Mucosa of rectum (tissue), 2 donors: Measurements from ENCODE around the gene LIPC.

Experiments used
- H3K27ac ChIP-seq, 2 donors: one replicate each; pipeline ENCODE4 v1.7.0; 2013; ENCODE audit warnings: inconsistent platforms in 2 of 2, low read depth in 2 of 2, low read length in 2 of 2
- H3K27me3 ChIP-seq, 2 donors: one replicate each; pipeline ENCODE4 v1.7.0; 2013; ENCODE audit warnings: low read length in 2 of 2; ENCODE audit not compliant: control insufficient read depth in 2 of 2, insufficient read depth in 2 of 2
- H3K36me3 ChIP-seq, 2 donors: one replicate each; pipeline ENCODE4 v1.7.0; 2013; ENCODE audit warnings: low read length in 2 of 2; ENCODE audit not compliant: control insufficient read depth in 2 of 2, insufficient read depth in 2 of 2
- H3K4me1 ChIP-seq, 2 donors: one replicate each; pipeline ENCODE4 v1.7.0; 2013; ENCODE audit warnings: low read length in 2 of 2, mild to moderate bottlenecking in 1 of 2; ENCODE audit not compliant: control insufficient read depth in 2 of 2, insufficient read depth in 2 of 2
- H3K4me3 ChIP-seq, 2 donors: one replicate each; pipeline ENCODE4 v1.7.0; 2013; ENCODE audit warnings: low read length in 2 of 2
- H3K9ac ChIP-seq, 2 donors: one replicate each; pipeline ENCODE4 v1.7.0; 2013; ENCODE audit warnings: low read length in 2 of 2, low read depth in 1 of 2, mild to moderate bottlenecking in 1 of 2
- H3K9me3 ChIP-seq, 2 donors: one replicate each; pipeline ENCODE4 v1.7.0; 2013; ENCODE audit warnings: low read length in 2 of 2; ENCODE audit not compliant: control insufficient read depth in 2 of 2
- donor health status: healthy.
- donor health status: Normal muscosa, but diverticular disease.

Gene LIPC

DNA sequence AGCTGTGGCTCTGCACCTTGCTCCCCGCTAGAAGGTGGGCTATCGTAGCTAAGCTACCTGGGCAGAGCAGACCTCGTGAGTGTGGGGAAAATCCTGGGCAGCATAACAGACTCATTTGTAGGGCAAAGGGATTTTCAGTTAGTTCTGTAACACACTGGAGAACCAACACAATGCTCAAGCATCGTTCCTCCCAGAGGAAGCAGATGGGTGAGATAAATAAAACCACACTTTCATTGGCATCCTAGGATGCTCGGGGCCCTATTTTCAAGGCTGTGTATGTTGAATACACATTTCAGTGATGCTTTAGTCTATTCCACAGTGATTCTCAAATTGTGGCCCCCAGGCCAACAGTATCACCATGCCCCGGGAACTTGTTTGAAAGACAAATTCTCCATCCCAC lies 20.0 kb downstream of the LIPC start:
- Histone ChIP-seq H3K9me3 (no peaks in the 10 kb centered on the region), H3K4me1 (peaks cover 8 to 14% of the 10 kb centered on the region in 2 donors), H3K27me3 (no peaks in the 10 kb centered on the region), H3K36me3 (no peaks in the 10 kb centered on the region), H3K9ac (no peak overlapping the region), H3K4me3 (no peak overlapping the region), H3K27ac (no peak overlapping the region)

DNA sequence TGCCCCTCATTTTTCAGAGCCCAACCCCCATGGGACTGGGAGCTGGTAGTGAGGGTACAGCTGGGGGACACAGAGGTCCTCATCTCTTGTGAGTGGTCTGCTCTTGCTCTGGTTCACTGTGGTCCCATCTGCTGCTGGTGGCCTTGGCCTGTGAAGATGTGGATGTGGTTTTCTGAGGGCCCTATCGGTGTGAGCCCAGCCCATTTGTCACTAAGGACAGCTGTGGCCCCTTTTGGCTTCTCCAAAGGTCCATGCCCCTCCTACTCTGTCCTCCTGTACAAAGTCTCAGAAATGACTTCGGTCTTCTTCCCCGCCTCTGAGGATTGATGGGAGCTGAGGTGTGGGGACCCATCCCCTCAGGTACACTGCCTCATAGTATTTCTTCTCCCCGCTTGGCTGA lies 21.0 kb downstream of the LIPC start:
- no peak overlapping the region for H3K4me3 ChIP-seq
- no peaks in the 10 kb centered on the region for H3K36me3 ChIP-seq
- H3K9ac ChIP-seq = no peak overlapping the region
- no peaks in the 10 kb centered on the region for H3K9me3 ChIP-seq
- no peak overlapping the region for H3K27ac ChIP-seq
- peaks cover 8 to 14% of the 10 kb centered on the region in 2 donors for H3K4me1 ChIP-seq
- H3K27me3 ChIP-seq = no peaks in the 10 kb centered on the region

DNA sequence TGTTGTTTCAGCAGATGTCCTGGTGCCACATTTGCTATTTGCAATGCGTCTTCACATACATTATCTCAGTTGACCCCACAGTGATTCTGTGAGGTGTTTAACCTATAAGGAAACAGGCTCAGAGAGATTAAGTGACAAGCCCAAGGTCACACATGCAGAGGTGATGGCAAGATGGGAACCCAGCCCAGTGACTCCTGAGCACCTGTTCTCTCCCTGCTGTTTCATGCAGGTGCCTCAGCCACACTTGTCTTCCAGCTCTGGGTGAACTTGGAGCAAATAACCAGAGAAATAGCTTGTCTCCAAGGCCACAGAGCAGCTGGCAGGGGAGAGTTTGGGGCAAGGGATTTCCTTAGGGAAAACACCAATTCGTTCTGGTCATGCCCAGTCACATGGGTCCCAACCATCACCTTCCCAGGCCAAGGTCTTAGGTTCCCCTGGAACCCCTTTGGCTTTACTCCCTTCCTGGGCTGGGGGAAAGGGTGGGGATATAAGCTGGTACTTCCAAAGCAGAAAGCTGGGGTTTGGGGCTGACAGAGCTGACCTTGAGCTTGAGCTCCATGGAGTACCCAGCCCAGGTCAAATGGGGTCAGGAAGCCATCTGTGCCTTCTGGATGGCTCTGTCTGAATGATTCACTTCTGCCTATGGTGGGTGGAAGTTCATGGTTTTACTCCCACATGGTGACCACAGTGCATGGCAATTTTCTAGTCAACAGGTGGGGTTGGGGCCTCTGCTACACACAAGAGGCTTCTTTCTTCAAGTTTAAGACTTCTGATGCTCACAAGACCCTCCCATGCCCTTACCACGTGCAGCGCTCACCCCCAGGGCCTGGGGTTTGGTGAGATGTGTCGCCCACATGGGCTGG lies 22.4 kb downstream of the LIPC start:
- Histone ChIP-seq H3K27ac (no peak overlapping the region), H3K9ac (no peak overlapping the region)

DNA sequence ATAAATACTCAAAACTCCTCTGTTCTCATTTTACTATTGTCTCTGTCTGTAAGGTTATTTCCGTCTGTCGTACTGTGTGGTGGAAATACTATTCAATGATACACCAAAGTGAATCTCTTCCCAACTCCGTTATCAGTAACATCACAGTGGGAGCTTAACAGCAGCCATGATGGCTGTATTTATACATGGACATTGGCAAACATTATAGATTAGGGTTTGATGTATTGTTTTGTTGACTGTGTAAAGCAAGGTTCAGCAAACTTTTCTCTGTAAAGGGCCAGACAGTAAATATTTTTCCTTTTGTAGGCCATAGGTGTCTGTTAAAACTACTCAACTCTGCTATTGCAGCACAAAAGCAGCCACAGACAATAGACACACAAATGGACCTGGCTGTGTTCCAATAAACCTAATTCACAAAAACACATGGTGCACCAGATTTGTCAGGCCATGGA lies 23.2 kb downstream of the LIPC start:
- no peaks in the 10 kb centered on the region for H3K36me3 ChIP-seq
- peaks cover 16 to 28% of the 10 kb centered on the region in 2 donors for H3K4me1 ChIP-seq
- H3K4me3 ChIP-seq = no peak overlapping the region
- H3K27ac ChIP-seq = no peak overlapping the region
- H3K9me3 ChIP-seq = no peaks in the 10 kb centered on the region
- H3K9ac ChIP-seq = no peak overlapping the region
- H3K27me3 ChIP-seq = no peaks in the 10 kb centered on the region

More for the DNA sequence above, 22.4 kb downstream of the LIPC start:
- H3K4me3 ChIP-seq = no peak overlapping the region
- no peaks in the 10 kb centered on the region for H3K9me3 ChIP-seq
- H3K27me3 ChIP-seq = no peaks in the 10 kb centered on the region
- H3K4me1 ChIP-seq = peaks cover 8 to 19% of the 10 kb centered on the region in 2 donors
- H3K36me3 ChIP-seq = no peaks in the 10 kb centered on the region

DNA sequence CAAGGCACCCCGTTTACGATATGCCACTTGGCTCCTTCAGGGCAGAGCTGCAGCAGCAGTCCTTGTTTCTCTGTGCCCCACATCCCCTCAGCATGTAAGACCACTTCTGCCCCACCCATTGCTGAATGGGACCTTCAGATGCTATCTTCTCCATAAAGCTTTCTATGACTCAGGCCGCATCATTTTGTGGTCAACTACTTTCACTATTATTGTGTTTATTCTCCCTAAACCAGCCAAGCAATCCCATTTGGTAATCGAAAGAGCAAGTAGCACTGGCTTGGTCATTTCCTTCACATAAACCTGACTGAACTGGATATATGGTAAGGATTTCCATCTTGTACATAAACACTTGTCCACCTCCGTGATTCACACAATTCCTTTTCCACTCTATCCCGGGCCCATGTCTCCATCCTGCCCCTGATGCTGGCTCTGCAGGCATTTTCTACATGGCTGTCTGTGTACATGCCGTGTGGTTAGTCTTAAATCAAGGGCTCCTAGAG lies 25.7 kb downstream of the LIPC start:
- Histone ChIP-seq H3K9me3 (no peaks in the 10 kb centered on the region), H3K4me1 (peaks cover 23 to 43% of the 10 kb centered on the region in 2 donors), H3K27me3 (no peaks in the 10 kb centered on the region), H3K36me3 (no peaks in the 10 kb centered on the region), H3K27ac (peak overlapping the region in 1 of 2 donors; percentile 40), H3K9ac (no peak overlapping the region), H3K4me3 (no peak overlapping the region)

DNA sequence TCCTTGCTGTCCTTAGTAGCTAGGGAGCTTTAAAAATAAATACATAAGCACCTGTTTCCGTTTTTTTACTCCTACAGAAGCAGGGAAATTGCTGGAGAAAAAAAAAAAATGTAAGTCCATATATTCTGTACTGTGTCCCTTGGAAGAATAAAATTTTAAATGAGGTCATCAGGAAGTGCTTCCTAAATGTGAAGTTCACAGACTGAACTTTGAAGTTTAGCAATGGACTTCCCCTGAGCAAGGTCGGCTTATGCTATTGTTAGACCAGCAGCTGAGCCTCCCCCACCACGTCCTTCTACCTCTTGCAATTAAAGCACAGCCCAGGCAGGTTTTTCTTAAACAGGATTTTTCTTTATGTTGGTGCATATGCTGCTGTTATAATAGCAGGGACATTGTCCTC lies 26.3 kb downstream of the LIPC start:
- Histone ChIP-seq H3K36me3 (no peaks in the 10 kb centered on the region), H3K4me3 (no peak overlapping the region), H3K9me3 (no peaks in the 10 kb centered on the region), H3K9ac (no peak overlapping the region), H3K4me1 (peaks cover 23 to 48% of the 10 kb centered on the region in 2 donors), H3K27me3 (no peaks in the 10 kb centered on the region), H3K27ac (peak overlapping the region; percentile 40 to 70)

DNA sequence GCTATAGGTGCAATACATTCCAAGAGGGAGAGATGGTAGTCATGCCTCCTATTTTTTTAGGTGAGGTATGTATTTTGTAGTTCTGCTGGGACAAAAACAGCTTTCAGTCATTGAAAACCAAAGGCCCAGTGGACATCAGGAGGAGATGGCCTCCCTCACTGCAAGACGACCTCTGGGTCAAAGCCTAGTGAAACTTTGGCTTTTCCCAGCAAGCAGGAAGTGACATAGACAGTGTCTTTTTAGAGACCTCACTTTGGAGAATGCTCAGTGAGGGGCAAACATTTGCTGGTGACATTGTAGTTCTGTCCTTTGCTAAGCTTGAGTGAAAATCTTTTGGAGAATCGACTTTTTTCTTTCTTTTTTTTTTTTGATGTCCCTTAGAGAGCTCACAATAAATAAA lies 27.3 kb downstream of the LIPC start:
- no peaks in the 10 kb centered on the region for H3K36me3 ChIP-seq
- H3K9ac ChIP-seq = no peak overlapping the region
- H3K9me3 ChIP-seq = no peaks in the 10 kb centered on the region
- no peak overlapping the region for H3K4me3 ChIP-seq
- H3K27me3 ChIP-seq = no peaks in the 10 kb centered on the region
- H3K27ac ChIP-seq = peak overlapping the region; percentile 35 to 70
- H3K4me1 ChIP-seq = peaks cover 23 to 51% of the 10 kb centered on the region in 2 donors

DNA sequence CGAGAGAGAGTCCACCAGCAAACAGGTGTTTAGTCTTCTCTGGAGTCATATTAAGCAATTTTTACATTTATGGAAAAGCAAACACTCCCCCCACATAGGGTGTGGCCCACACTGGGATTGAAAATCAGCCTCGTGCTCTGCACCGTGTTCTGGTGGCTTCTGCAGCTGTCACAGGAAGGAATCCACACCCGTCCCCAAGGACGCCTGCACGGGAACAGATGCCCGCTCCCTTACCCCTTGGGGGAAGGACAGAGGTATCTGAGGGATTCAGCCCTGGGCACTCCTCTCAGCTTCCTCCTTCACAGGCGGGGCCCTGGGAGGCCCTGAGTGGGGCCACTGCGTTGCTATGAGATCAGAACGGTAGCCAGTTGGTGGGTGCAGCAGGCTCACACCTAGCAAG lies 27.8 kb downstream of the LIPC start:
- Histone ChIP-seq H3K36me3 (no peaks in the 10 kb centered on the region), H3K27ac (peak overlapping the region; percentile 35 to 73), H3K9me3 (no peaks in the 10 kb centered on the region), H3K4me3 (no peak overlapping the region), H3K27me3 (no peaks in the 10 kb centered on the region), H3K9ac (no peak overlapping the region), H3K4me1 (peaks cover 23 to 51% of the 10 kb centered on the region in 2 donors)

DNA sequence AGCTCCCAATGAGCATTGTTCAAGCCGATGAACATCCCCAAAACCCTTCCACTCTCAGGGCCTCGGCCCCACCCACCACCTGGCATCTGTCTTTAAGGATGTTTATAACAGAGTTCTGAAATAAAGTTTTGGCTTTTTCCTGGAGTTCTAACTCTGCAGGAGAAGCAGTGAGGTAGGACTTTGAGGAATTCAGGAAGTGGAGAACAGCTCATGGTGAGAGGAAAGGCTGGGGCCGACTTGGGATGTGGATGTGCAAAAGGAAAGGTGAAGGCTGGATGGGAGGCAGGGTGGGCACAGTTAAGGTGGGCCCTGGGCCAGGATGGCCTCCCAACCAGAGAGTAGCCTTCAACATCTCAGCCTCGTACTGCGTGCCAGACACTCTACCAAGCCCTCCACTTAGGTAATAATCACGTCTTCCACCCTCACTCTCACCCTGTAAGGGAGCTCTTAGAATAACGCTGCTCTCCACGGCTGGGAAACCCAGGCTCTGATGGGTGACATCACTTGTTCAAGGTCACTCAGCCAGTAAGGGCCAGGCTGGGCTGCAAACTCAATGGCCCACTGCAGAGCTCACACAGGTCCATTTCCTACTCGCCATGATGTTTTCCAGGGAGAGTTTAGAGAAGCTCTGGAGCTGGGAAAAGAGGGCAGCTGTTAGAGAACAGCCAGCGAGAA lies 28.5 kb downstream of the LIPC start:
- Histone ChIP-seq H3K4me3 (no peak overlapping the region), H3K4me1 (peaks cover 23 to 51% of the 10 kb centered on the region in 2 donors), H3K36me3 (no peaks in the 10 kb centered on the region), H3K9ac (no peak overlapping the region), H3K27ac (peak overlapping the region; percentile 46 to 73), H3K27me3 (no peaks in the 10 kb centered on the region), H3K9me3 (no peaks in the 10 kb centered on the region)

DNA sequence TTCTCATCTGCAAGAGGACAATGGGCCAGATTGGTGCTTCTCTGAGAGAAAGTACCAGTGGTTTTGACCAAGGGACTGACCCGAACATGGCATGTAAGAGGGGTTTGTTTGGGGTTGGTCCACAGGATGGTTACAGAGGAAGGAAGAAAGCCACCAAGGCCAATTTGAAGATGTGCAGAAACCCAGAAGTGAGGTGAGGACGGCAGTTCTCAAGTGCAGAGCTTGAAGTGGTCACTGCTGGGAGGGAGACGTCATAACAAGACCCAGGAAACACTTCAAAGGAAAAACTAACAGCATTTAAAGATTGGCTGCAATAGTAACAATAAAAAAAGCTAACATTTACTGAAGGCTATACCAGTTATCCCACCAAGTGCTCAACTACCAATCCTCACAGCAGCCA lies 29.1 kb downstream of the LIPC start:
- no peak overlapping the region for H3K9ac ChIP-seq
- H3K36me3 ChIP-seq = no peaks in the 10 kb centered on the region
- peaks cover 23 to 51% of the 10 kb centered on the region in 2 donors for H3K4me1 ChIP-seq
- H3K9me3 ChIP-seq = no peaks in the 10 kb centered on the region
- H3K4me3 ChIP-seq = no peak overlapping the region
- no peaks in the 10 kb centered on the region for H3K27me3 ChIP-seq
- H3K27ac ChIP-seq = peak overlapping the region; percentile 46 to 73
